Middle frontal gyrus (tissue), 1 donor: ENCODE data around the gene SMIM13.

Source experiments
- DNase-seq: peaks from one replicate; pipeline ENCODE4 v3.0.0-alpha.2; 2015; ENCODE audit warnings: low spot score; ENCODE audit errors: extremely low spot score

Gene SMIM13

GRCh38 chr6:11153447-11153846, 59.8 kb downstream of the SMIM13 start:
- no peak for DNase-seq

GRCh38 chr6:11155589-11155988, 62.0 kb downstream of the SMIM13 start:
- no peak for DNase-seq

GRCh38 chr6:11160199-11160598, 66.6 kb downstream of the SMIM13 start:
- no peak for DNase-seq

GRCh38 chr6:11161031-11161956, 67.7 kb downstream of the SMIM13 start:
- DNase-seq = peak; percentile 20

- no peak for DNase-seq
Observed at GRCh38 chr6:11162262-11162661, 68.6 kb downstream of the SMIM13 start.

- no peak for DNase-seq
Observed at GRCh38 chr6:11163932-11164331, 70.3 kb downstream of the SMIM13 start.

- DNase-seq = no peak
Observed at GRCh38 chr6:11164717-11165646, 71.3 kb downstream of the SMIM13 start.

GRCh38 chr6:11166948-11167347, 73.3 kb downstream of the SMIM13 start:
- DNase-seq = no peak

GRCh38 chr6:11168091-11168635, 74.5 kb downstream of the SMIM13 start:
- DNase-seq = no peak

GRCh38 chr6:11171952-11172351, 78.3 kb downstream of the SMIM13 start:
- DNase-seq = no peak

- no peak for DNase-seq
Observed at GRCh38 chr6:11172501-11173327, 79.1 kb downstream of the SMIM13 start.

GRCh38 chr6:11174242-11174611, 80.6 kb downstream of the SMIM13 start:
- peak; percentile 18 for DNase-seq

- no peak for DNase-seq
Observed at GRCh38 chr6:11177271-11177670, 83.6 kb downstream of the SMIM13 start.

- no peak for DNase-seq
Observed at GRCh38 chr6:11179088-11179418, 85.4 kb downstream of the SMIM13 start.

- DNase-seq = no peak
Observed at GRCh38 chr6:11179419-11180202, 86.0 kb downstream of the SMIM13 start.

- DNase-seq = no peak
Observed at GRCh38 chr6:11181478-11182136, 88.0 kb downstream of the SMIM13 start.

GRCh38 chr6:11183761-11184362, 90.2 kb downstream of the SMIM13 start:
- DNase-seq = no peak

GRCh38 chr6:11185204-11185842, 91.7 kb downstream of the SMIM13 start:
- DNase-seq = no peak

GRCh38 chr6:11187301-11187700, 93.7 kb downstream of the SMIM13 start:
- DNase-seq = no peak
